Tibial nerve (tissue), 4 donors: ENCODE measurements around the gene TAF1D.

Source experiments
- EP300 ChIP-seq, 2 donors: sonication (generic); formaldehyde crosslinking; IDR thresholded peaks; one replicate each; pipeline ENCODE4 v1.6.1; 2017; ENCODE audit warnings: antibody characterized with exemption in 2 of 2, mild to moderate bottlenecking in 1 of 2
- POLR2A ChIP-seq, 2 donors: fragments of 450-650 bp; IDR thresholded peaks; one replicate each; pipeline ENCODE4 v1.6.1; 2017; ENCODE audit warnings: antibody characterized with exemption in 2 of 2, mild to moderate bottlenecking in 2 of 2, moderate library complexity in 2 of 2
- TF ChIP-seq, protein P1 (sequence below), 5 experiments: fragments of 200-600 bp in 3 of 5; fragments of 450-650 bp in 2 of 5; sonication (generic) in 3 of 5; IDR thresholded peaks; one replicate each; pipeline ENCODE4 v1.5.1; 2016 to 2019; ENCODE audit warnings: antibody characterized with exemption in 5 of 5, mild to moderate bottlenecking in 3 of 5, moderate library complexity in 2 of 5

DNA sequence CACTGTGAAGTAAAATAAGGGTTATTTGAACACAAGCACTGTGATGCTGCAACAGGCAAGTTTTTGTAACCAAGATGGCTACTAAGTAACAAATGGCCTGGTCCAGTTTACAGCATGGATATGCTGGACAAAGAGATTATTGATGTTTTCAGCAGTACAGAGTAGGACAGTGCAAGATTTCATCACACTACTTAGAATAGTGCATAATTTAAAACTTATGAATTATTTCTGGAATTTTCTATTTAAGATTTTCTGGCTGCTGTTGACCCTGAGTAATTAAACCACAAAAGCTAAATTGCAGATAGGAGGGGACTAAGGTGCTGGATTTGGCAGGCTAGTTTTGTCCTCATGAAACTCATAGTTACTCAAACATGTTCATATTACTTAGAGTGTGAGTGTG, 46.7 kb downstream of the TAF1D start:
- TF ChIP-seq, protein P1, sequence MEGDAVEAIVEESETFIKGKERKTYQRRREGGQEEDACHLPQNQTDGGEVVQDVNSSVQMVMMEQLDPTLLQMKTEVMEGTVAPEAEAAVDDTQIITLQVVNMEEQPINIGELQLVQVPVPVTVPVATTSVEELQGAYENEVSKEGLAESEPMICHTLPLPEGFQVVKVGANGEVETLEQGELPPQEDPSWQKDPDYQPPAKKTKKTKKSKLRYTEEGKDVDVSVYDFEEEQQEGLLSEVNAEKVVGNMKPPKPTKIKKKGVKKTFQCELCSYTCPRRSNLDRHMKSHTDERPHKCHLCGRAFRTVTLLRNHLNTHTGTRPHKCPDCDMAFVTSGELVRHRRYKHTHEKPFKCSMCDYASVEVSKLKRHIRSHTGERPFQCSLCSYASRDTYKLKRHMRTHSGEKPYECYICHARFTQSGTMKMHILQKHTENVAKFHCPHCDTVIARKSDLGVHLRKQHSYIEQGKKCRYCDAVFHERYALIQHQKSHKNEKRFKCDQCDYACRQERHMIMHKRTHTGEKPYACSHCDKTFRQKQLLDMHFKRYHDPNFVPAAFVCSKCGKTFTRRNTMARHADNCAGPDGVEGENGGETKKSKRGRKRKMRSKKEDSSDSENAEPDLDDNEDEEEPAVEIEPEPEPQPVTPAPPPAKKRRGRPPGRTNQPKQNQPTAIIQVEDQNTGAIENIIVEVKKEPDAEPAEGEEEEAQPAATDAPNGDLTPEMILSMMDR (IDR thresholded peaks at IDR 0.05) = no peak
- no peak for TF ChIP-seq POLR2A (IDR thresholded peaks at IDR 0.05)
- TF ChIP-seq EP300 (IDR thresholded peaks at IDR 0.05) = no peak
